ENCODE data around the gene GTF3C2.

GTF3C2 gene, protein sequence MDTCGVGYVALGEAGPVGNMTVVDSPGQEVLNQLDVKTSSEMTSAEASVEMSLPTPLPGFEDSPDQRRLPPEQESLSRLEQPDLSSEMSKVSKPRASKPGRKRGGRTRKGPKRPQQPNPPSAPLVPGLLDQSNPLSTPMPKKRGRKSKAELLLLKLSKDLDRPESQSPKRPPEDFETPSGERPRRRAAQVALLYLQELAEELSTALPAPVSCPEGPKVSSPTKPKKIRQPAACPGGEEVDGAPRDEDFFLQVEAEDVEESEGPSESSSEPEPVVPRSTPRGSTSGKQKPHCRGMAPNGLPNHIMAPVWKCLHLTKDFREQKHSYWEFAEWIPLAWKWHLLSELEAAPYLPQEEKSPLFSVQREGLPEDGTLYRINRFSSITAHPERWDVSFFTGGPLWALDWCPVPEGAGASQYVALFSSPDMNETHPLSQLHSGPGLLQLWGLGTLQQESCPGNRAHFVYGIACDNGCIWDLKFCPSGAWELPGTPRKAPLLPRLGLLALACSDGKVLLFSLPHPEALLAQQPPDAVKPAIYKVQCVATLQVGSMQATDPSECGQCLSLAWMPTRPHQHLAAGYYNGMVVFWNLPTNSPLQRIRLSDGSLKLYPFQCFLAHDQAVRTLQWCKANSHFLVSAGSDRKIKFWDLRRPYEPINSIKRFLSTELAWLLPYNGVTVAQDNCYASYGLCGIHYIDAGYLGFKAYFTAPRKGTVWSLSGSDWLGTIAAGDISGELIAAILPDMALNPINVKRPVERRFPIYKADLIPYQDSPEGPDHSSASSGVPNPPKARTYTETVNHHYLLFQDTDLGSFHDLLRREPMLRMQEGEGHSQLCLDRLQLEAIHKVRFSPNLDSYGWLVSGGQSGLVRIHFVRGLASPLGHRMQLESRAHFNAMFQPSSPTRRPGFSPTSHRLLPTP

DNA sequence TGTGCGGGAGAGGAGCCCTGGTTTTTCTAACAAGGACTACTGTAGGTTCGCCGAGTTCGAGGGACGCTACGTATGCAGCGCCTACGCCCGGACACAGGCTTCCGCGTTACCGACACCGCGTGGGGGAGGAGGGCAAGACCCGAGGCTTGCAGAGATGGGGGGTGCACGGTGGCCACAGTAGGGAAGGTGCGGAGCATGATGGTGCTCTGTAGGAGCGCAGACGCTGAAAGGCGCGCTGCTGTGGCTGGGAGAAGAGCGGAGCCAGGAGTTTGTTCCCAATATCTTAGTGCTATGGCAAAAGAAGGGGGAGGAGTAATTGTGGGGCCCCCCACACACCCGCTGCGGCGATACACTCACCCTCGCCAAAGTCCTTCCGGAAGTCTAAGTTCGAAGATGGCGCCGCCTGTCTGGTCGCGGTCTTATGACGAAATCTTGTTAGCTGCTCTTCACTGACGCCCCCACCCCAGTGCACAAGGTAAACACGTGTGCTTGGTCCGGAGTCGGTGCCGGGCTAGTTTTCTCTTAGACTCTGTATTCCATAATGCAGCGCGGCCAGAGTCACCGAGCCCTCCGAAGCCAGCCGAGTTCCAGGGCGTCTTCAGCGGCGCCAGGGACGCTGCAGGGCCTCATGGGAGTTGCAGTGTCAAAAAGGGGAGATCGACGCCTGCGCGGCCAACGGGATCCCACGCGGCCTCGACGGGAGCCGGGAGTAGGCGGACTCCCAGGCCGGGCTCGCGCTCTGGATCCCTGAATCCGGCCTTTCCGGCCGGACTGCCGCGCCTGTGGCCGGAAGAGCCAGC lies at the start of gene GTF3C2:
TSS of gene GTF3C2 (minus strand) at position 383 of the 800 bp plus-strand sequence. CDS start 13,210 bp downstream, outside the sequence.
- DNase-seq, result peak; percentile 97

DNA sequence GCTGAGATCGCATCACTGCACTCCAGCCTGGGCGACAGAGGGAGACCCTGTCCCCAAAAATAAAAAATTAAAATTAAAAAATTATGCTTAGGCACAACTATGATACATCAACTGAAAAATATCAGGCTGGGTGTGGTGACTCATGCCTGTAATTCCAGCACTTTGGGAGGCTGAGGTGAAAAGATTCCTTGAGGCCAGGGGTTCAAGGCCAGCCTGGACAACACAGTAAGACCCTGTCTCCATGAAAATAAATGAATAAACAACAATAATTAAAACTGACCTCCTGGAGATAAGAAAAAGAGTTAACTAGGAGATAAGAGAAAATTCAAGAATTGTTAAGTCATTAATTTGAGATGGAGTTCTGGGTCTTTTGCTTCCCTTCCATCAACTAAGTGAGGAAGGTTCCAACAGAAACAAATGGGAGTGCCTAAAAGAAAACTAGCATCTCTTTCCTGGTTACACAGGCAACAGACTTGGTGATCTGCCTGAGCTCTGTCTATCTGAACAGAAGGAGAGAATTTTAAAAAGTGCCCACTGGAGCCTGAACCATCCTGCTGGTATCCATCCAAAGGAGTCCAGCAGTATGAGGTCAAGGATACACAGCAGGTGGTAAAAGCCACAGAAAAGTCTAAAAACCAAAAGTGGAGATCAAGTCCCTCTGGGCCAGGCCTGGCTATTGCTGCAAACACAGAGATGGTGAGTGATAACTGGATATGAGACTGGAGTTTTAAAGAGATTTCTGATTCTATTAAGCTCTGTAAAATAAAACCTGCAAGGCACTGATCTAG lies 44.0 kb upstream of the GTF3C2 start:
- DNase-seq, result no peak

DNA sequence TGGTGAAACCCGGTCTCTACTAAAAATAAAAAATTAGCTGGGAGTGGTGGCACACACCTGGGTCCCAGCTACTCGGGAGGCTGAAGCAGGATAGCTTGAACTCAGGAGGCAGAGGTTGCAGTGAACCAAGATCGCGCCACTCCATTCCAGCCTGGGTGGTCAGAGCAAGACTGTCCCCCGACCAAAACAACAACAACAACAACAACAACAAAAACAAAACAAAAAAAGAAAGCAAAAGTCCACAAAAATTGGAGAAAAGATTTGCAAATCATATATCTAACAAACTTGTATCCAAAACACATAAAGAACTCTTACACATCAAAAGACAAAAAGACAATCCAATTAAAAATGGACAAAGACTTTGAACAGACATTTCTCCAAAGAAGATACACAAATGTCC lies 42.4 kb upstream of the GTF3C2 start:
- DNase-seq, result no peak

DNA sequence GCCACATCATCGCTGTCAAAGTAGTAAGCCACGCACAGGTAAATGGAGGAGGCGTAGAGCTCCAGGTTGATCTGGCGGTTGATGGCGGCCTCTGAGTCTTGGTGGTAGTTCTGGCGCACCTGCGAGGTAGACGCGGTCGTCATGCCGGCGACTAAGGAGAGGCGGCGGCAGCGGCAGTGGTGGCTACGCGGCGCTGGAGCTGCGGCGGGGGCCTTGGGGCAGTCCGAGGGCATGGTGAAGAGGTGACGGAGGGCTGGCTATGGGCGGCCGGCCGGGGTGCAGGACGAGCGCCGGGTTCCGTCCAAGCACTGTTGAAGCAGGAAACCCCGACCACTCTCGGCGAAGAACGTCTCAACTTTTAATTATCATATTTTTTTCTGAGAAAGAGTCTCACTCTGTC lies 36.7 kb upstream of the GTF3C2 start:
- no peak for DNase-seq

DNA sequence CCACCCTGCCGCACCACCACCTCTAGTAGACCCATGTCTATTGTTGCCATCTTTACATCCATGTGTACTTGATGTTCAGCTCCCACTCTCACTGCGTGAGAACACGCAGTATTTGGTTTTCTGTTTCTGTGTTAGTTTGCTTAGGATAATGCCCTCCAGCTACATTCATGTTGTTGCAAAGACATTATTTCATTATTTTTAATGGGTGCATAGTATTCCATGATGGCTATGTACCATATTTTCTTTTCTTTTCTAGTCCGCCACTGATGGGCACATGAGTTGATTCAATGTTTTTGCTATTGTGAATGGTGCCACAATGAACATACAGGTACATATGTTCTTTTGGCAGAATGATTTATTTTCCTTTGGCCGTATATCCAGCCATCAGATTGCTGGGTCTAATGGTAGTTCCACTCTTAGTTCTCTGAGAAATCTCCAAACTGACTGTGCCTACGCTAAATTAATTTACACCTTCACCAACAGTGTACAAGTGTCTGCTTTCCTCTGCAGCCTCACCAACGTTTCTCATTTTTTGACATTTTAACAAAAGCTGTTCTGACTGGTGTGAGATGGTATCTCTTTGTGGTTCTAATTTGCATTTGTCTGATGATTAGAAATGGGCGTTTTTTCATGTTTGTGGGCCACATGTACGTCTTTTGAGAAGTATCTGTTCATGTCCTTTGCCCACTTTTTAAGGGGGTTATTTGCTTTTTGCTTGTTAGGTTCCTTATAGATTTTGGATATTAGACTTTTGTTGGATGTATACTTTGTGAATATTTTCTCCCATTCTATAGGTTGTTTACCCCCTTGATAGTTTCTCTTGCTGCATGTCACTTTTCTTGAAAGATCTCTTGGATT lies 34.5 kb upstream of the GTF3C2 start:
- no peak for DNase-seq

DNA sequence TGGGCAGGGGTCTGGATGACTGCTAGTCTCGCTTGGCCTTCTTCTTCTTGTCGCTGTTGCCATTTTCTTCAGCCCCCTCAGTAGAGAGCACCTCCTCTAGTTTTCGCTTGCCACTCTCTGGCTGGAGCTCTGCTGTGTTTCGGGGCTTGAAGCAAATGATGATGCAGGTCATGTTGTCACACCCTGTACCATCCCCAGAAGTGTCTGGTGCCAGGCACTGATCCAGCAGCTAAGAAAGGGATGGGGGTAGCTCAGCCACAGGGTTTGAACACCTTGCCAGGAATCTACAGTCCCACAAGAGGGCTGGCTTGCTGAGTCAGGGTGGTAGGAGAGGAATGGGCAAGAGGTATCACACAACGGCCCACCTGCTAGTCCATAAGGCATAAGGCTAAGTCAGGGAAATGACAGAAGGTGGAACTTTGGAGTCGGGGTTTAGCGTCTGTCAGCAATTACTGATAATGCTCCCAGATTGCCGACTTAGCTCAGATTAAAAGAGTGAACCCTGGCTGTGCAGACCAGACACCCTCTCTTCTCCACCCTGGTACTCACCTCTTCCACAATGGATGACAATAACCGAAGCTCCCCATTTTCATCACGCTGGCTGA lies 25.1 kb upstream of the GTF3C2 start:
- DNase-seq, result no peak

DNA sequence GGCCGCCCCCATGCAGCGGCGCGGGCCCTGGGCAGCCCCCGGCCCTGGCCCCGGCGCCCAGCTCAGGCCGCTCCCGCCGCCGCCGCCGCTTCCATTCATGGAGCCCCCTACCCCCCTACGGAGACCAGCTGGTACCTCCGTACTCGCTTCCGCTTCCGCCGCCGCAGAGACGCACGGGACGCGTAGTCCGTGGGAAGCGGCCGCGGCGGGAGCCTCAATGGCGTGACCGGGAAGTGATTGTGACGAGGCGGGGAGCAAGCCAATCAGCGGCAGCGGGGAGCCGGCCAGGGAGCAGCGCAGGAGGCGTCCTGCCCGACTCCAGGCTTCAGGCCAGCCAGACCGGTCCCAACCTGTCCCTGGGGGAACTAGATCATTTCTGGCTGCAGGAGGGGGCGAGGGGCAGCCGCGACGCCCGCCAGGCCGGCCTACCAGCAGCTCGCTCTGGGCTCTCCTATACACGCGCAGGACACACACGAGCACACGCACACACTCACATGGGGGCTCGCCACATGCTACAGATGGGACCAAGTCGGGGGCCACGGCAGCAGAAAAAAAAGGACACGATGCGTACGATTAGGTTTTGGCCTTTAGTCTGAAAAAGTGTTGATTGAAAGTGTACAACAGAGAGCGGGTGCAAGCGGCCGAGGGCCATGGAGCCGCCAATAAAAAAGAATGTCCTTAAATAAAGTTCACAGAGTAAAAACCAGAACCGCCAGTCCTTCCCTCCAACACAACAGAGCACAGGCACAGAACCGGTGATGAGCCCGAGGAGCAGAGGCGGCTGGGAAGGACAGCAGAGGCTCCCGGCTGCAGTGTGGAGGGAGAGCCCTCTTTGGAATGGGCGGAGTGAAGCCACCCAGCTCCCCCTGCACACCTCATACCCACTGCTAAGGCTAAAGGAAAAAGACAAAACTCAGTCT lies 24.3 kb upstream of the GTF3C2 start, which contains the start of gene ZNF513:
TSS of gene ZNF513 (minus strand) at position 109 of the 920 bp plus-strand sequence. CDS start 208 bp downstream, outside the sequence.
- DNase-seq, result peak; percentile 95

DNA sequence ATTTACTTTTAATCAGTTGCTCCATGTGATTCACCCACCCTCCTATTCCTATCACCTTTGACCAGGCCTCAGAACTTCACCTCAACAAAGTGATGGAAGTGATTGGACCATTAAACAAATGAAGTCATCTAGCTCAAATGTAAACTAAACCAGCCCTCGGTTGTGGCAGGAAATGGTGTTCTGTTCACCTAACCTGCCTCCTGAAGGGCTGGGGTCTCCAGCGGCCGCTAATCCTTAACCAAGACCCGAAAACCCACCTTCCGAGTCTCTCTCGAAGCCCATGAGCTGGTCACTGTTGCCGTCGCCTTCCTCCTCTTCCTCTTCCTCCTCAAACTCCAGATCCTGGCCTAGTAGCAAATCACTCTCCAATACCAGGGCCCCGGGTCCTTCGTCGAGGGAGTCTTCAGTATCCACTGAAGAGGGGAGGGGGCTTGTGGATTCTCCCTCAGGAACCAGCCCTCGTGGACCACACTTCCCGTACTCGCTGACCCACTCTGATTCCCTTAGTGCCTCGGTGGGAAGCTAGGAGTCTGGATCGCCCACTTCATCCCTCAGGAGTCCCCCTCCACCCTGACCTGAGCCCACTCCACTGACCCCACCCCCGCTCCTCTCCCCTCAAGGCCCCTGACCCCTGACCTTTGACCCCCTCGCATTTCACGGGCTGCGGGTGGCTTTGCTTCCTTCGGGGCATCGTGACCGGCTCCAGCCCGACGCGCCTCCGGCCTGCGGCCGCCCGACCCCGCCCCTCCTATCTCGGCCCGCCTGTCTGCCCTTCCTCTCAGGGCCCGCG lies 23.5 kb upstream of the GTF3C2 start:
- peak; percentile 66 for DNase-seq

DNA sequence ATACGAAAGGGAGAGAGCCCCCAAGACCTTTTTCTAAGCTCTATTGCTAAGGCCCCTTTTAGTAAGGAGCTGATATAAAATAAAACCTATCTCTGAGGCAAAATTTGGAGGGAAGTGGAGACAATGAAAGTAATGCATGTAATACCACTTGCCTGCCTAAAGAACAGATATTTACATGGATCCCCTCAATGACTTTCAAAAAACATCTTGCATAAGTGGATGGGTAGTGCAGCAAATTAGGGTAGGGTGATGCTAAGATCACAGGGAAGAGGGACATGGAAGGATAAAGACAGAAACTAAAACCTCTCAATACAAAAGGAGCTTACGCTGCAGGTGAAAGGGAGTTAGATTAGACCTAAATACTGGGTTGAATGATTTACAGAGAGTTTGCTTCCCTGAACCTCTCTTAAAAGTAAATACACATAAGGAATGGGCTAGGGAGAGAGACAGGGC lies 22.8 kb upstream of the GTF3C2 start:
- DNase-seq, result no peak

DNA sequence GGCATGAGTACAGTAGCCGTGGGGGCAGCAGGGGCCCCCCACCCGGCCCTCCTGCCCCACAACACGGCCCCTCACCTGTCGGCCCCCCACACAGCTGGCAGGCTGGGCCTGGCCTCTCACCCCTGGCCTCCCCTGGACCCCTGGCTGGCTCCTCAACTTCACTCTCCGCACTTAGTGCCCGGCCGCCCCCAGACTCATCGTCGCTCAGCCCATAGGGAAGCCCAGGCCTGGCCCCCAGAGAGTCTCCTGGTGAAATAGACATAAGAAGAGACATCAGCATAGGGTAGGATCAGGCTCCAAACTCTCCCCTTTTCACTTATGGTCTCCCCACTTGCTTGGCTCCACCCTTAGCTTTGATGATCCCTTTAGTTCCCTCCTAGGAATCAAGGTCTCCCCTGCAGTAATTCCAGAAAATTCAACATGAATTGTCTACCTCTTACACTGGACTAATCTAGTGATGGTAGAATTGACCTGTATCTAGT lies 22.3 kb upstream of the GTF3C2 start:
- DNase-seq, result no peak

DNA sequence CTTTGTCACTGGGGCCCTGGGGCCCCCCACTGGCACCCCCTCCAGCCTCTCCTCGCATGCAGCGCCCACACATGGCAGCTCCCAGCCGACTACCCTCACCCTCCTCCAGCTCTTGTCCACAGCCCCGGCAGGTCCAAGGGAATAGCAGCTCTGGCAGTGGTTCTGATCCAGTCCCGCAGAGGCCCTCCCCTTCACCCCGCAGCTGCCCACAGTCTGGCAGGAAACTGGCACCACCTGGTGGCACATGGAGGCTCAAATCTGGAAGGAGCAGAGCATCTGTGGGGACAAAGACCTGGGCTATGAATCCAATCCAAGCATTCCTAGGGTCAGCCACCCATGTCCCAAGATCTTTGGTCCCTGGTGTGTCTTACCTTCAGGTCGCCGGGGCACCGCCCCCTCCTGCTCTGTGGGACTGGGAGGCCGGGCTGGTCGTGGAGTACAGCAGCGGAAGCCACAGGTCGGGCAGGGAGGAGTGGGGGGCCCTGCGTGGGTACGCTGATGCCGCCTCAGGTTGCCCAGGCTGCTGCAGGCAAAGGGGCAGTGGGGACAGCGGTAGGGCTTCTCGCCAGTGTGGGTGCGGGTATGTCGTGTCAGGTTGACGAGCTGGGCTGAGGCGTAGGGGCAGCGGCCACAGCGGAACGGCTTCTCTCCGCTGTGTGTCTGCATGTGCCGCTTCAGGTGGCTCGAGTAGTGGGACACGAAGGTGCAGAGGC lies 21.7 kb upstream of the GTF3C2 start:
- DNase-seq, result no peak

DNA sequence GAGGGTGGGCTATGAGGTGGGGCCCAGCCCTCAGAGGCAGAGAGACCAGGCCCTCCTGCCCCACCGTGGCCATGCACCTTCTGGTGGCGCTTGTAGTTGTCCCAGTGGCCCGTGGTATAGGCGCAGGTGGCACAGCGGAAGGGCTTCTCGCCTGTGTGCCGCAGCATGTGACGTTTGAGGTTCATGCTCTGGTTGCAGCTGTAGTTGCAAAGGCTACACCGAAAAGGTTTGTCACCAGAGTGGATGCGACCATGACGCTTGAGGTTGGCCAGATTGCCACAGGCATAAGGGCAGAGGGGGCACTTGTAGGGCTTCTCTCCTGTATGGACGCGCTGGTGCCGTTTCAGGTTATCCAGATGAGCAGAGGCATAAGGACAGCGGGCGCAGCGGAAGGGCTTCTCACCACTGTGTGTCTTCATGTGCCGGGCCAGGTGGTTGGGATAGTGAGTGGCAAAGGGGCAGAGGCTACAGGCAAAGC lies 21.1 kb upstream of the GTF3C2 start:
- DNase-seq, result no peak

DNA sequence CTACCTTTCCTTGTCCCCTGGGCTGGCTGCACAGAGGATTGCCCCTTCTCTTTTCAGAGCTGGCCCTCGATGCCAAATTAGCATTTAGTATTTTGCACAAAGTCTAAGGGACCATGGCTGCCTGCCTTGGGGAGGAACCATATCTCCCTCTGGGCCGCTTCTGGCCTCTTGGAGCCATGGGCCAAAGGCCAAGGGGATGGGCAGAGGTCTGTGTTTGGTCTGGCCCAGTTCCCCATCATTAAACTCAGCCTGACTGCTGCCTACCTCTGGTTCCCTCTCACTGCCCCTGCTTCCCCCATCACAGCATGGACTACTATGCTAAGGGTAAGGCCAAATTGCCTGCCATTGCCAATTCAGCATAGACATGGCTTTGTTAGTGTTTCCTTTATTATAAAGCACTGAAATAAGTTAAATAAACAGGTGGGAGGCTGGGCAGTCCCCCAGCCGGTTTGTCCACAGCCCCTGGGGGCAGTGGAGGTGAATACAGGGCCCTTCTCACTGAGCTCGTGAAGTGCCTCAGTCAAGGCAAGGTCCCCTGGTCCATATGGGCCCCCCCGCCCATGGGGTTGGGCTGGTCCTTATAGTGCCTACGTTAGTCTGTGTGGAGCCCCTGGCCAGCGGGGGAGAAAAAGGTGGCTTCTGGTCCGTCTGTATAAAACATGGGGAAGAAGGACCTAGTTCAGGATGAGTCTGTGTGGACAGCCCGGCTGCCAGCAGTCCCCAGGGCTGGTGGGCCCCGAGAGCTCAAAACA lies 20.5 kb upstream of the GTF3C2 start:
- no peak for DNase-seq

DNA sequence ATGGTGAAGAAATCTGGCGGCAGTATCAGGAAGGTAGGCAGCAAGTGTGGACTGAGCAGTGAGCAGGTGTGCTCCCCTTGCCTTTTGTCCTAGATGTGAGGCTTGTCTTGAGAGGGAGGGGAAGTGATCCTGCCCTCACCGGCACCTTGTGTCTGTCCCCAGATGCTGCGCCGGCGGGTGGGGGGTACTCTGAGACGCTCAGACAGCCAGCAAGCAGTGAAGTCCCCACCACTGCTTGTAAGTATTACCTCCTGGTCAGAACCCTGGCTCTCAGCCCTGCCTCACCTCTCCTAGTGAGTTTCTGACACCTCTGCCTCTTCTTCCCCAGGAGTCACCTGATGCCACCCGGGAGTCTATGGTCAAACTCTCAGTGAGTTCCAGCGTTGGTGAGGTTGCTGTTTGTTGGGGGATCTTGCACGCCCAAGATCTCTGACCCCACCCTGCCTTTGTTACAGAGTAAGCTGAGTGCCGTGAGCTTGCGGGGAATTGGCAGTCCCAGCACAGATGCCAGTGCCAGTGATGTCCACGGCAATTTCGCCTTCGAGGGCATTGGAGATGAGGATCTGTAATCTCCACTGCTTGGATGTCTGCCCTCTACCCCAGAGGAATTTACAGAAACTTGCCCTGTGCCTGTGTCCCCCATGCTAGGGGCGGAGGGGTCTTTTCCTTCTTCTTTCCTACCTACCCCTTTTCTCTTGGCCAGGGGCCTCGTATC lies 19.7 kb upstream of the GTF3C2 start:
- DNase-seq, result no peak

DNA sequence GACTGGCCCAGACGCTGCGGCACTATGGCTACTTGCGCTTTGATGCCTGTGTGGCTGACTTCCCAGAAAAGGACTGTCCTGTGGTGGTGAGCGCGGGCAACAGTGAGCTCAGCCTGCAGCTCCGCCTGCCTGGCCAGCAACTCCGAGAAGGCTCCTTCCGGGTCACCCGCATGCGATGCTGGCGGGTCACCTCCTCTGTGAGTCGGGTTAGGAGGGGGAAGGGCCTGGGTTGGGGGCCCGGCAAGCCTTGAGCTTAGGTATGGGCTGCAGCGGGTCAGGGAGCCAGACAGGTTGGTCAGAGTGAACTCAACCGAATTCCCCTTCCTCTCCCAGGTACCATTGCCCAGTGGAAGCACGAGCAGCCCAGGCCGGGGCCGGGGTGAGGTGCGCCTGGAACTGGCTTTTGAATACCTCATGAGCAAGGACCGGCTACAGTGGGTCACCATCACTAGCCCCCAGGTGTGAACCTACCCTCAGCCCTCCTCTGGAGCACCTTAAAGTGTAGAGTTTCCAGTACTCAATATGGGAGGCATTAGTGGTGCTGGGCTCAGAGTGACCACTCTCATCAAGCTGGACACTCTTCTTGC lies 19.0 kb upstream of the GTF3C2 start:
- no peak for DNase-seq

DNA sequence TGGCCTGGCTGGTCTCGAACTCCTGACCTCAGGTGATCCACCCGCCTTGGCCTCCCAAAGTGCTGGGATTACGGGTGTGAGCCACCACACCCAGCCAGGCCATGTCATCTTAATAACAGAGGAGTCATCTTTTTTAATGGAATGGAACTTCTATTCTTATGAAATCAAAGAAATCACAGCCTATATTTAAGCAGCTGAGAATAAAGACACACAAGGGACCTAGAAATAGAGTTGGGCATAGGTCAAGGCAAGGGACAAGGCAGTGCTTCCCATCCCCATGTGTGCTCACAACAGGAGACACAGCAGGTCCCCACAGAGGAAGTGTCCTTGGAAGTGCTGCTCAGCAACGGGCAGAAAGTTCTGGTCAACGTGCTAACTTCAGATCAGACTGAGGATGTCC lies 17.0 kb upstream of the GTF3C2 start:
- no peak for DNase-seq

Data from activated effector memory CD4-positive, alpha-beta T cell treated with anti-CD3 and anti-CD28 coated beads, Interleukin-2, amount 50 U/mL, for 16 hours (primary cell).